ENCODE measurements around the gene DCBLD1. TPM values are rescaled to one million over a fixed set of nuclear protein-coding genes. Genes with fewer than 3 reads are reported as not detected.

The DCBLD1 gene
- total RNA-seq, 1 donor from 2014 or later = 7.5 TPM

DNA sequence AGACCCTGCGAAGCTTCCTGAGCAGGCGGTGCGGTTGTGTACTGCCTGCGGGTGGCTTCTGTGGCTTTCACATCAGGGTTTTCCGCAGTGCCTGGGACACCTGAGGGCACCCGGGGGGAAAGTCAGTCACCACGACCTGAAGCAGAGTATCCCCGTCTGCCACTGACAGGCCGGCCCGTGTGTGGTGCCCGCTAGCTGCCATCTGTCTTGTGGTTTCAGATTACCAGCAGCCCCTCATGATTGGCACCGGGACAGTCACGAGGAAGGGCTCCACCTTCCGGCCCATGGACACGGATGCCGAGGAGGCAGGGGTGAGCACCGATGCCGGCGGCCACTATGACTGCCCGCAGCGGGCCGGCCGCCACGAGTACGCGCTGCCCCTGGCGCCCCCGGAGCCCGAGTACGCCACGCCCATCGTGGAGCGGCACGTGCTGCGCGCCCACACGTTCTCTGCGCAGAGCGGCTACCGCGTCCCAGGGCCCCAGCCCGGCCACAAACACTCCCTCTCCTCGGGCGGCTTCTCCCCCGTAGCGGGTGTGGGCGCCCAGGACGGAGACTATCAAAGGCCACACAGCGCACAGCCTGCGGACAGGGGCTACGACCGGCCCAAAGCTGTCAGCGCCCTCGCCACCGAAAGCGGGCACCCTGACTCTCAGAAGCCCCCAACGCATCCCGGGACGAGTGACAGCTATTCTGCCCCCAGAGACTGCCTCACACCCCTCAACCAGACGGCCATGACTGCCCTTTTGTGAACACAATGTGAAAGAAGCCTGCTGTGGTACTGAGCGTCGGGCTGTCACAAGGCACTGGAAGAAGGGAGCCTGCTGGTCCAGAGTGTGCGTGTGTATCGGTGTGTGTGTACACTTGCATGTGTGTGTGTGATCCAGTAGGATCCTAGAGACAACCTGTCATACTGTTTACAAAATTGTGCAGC lies 65.5 kb downstream of the DCBLD1 start:
- no peaks in the 10 kb centered on the region for H3K4me1 Mint-ChIP-seq
- H3K4me3 Mint-ChIP-seq = no peak overlapping the region
- no peaks in the 10 kb centered on the region for H3K27me3 Mint-ChIP-seq (ENCODE audit: insufficient read depth, low read depth)
- Histone ChIP-seq H3F3A (ENCODE audit: low read depth) (peaks cover 7% of the 10 kb centered on the region), H3K9me3 (ENCODE audit: low read depth) (no peaks in the 10 kb centered on the region), H2AFZ (replicated peaks) (no peak overlapping the region), H3K79me2 (ENCODE audit: low read depth) (no peaks in the 10 kb centered on the region), H3K4me3 (no peak overlapping the region), H4K20me1 (ENCODE audit: low read depth) (no peaks in the 10 kb centered on the region), H3K27me3 (no peaks in the 10 kb centered on the region), H3K4me2 (no peak overlapping the region), H3K9ac (no peak overlapping the region), H3K36me3 (no peaks in the 10 kb centered on the region), H3K27ac (no peak overlapping the region), H3K4me1 (peaks cover 7% of the 10 kb centered on the region)
- no peak overlapping the region for H3K27ac Mint-ChIP-seq
- no peaks in the 10 kb centered on the region for H3K9me3 Mint-ChIP-seq
- H3K36me3 Mint-ChIP-seq = no peaks in the 10 kb centered on the region
- TF ChIP-seq, protein P1, sequence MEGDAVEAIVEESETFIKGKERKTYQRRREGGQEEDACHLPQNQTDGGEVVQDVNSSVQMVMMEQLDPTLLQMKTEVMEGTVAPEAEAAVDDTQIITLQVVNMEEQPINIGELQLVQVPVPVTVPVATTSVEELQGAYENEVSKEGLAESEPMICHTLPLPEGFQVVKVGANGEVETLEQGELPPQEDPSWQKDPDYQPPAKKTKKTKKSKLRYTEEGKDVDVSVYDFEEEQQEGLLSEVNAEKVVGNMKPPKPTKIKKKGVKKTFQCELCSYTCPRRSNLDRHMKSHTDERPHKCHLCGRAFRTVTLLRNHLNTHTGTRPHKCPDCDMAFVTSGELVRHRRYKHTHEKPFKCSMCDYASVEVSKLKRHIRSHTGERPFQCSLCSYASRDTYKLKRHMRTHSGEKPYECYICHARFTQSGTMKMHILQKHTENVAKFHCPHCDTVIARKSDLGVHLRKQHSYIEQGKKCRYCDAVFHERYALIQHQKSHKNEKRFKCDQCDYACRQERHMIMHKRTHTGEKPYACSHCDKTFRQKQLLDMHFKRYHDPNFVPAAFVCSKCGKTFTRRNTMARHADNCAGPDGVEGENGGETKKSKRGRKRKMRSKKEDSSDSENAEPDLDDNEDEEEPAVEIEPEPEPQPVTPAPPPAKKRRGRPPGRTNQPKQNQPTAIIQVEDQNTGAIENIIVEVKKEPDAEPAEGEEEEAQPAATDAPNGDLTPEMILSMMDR (IDR thresholded peaks at IDR 0.05) = no peak
- TF ChIP-seq EZH2phosphoT487 (IDR thresholded peaks at IDR 0.05) = no peak
- TF ChIP-seq EZH2 (IDR thresholded peaks at IDR 0.05) = no peak
- no peak for DNase-seq (ENCODE audit: low spot score)

DNA sequence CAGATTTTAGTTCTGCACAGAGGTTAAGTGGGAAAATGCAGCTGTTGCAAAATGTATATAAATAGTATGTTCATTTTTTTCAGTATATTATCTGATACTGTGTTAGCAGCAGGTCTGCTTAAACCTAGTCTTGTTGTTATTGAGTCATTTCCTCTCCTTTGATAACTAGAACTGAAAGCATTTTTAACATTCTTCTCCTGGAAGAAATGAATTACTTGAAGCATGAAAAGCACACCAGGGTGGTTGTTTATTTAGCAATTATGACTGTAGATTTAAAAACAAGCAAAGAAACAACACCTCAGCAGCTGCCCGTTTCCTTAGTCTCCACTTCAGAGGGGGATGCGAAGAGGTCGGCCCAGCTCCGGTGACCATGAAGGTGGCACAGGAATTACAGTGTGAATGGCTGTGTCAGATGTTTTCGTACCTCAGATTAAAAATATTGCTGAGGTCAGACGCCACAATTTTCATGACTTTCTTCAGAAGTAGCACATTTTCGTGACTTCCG lies 66.4 kb downstream of the DCBLD1 start:
- no peaks in the 10 kb centered on the region for H4K20me1 ChIP-seq (ENCODE audit: low read depth)
- no peaks in the 10 kb centered on the region for H3K36me3 ChIP-seq
- Mint-ChIP-seq H3K9me3 (no peaks in the 10 kb centered on the region), H3K4me3 (no peak overlapping the region), H3K27me3 (ENCODE audit: insufficient read depth, low read depth) (no peaks in the 10 kb centered on the region), H3K4me1 (no peaks in the 10 kb centered on the region), H3K27ac (no peak overlapping the region), H3K36me3 (no peaks in the 10 kb centered on the region)
- H3K79me2 ChIP-seq (ENCODE audit: low read depth) = no peaks in the 10 kb centered on the region
- H3F3A ChIP-seq (ENCODE audit: low read depth) = peaks cover 12% of the 10 kb centered on the region
- H3K4me3 ChIP-seq = no peak overlapping the region
- H3K4me2 ChIP-seq = no peak overlapping the region
- H3K9ac ChIP-seq = no peak overlapping the region
- H3K4me1 ChIP-seq = peaks cover 15% of the 10 kb centered on the region
- no peak for DNase-seq (ENCODE audit: low spot score)
- H3K9me3 ChIP-seq (ENCODE audit: low read depth) = no peaks in the 10 kb centered on the region
- no peak overlapping the region for H2AFZ ChIP-seq (replicated peaks)
- H3K27ac ChIP-seq = no peak overlapping the region
- no peak for TF ChIP-seq EZH2phosphoT487 (IDR thresholded peaks at IDR 0.05)
- TF ChIP-seq, protein P1 (IDR thresholded peaks at IDR 0.05) = no peak
- no peak for TF ChIP-seq EZH2 (IDR thresholded peaks at IDR 0.05)
- H3K27me3 ChIP-seq = no peaks in the 10 kb centered on the region

DNA sequence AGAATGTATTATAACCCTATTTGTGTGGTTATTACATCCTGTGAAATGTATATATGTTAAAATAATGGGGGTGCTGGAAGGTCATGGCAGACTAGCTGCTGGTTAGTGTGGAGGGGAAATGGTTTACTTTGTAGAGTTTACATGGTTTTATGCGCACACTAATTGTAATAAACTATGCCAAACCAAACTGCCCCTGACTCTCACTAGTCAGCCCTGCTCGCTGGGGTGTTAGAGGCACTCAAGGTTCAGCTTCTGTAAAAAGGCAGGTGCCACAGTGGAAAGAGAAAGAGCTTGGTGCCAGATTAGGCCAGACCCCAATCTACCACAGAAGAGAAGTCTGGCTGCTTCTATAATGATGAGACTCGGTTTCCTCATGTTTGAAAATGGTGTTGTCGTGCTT lies 67.1 kb downstream of the DCBLD1 start:
- Histone ChIP-seq H3K9ac (no peak overlapping the region), H3K79me2 (ENCODE audit: low read depth) (no peaks in the 10 kb centered on the region), H3F3A (ENCODE audit: low read depth) (peaks cover 12% of the 10 kb centered on the region), H2AFZ (replicated peaks) (no peak overlapping the region), H3K4me1 (peaks cover 15% of the 10 kb centered on the region), H4K20me1 (ENCODE audit: low read depth) (no peaks in the 10 kb centered on the region), H3K27ac (no peak overlapping the region), H3K9me3 (ENCODE audit: low read depth) (no peaks in the 10 kb centered on the region), H3K4me3 (no peak overlapping the region), H3K27me3 (no peaks in the 10 kb centered on the region), H3K4me2 (no peak overlapping the region), H3K36me3 (no peaks in the 10 kb centered on the region)
- Mint-ChIP-seq H3K27me3 (ENCODE audit: insufficient read depth, low read depth) (no peaks in the 10 kb centered on the region), H3K36me3 (no peaks in the 10 kb centered on the region), H3K4me1 (no peaks in the 10 kb centered on the region), H3K27ac (no peak overlapping the region), H3K4me3 (no peak overlapping the region), H3K9me3 (no peaks in the 10 kb centered on the region)
- TF ChIP-seq, protein P1 (IDR thresholded peaks at IDR 0.05) = no peak
- TF ChIP-seq EZH2phosphoT487 (IDR thresholded peaks at IDR 0.05) (no peak), EZH2 (IDR thresholded peaks at IDR 0.05) (no peak)
- no peak for DNase-seq (ENCODE audit: low spot score)

Measured in neural progenitor cell (in vitro differentiated cells).